Activated B cell treated with CpG ODN at 0.5 μM for 24 hours (primary cell): Measurements from ENCODE around the gene PLCH1. TPM values are rescaled to one million over a fixed set of nuclear protein-coding genes. Genes with fewer than 3 reads are reported as not detected.

Experiments
- ATAC-seq: fragments of 200-7000 bp; cut with Tn5 transposase; one replicate; pipeline ENCODE4 v1.10.0; 2021; ENCODE audit warnings: low read depth, mild to moderate bottlenecking, moderate library complexity
- CTCF ChIA-PET: fragments of 350-600 bp; sonication (Branson Sonifier 250); formaldehyde crosslinking; loops from one replicate; lab custom pipeline; 2021; ENCODE audit warnings: antibody characterized with exemption; lab: Charles Lee
- POLR2A ChIA-PET: fragments of 350-600 bp; sonication (Branson Sonifier 250); formaldehyde crosslinking; loops from one replicate; lab custom pipeline; 2021; ENCODE audit warnings: antibody characterized with exemption; lab: Charles Lee
- DNase-seq: peaks from one replicate; pipeline ENCODE4 v3.0.0; 2022
- H3K27ac Mint-ChIP-seq: one replicate; pipeline ENCODE4 v1.8.0; 2020; ENCODE audit warnings: mixed read lengths
- H3K27me3 Mint-ChIP-seq: one replicate; pipeline ENCODE4 v1.8.0; 2021; ENCODE audit warnings: mixed read lengths
- H3K36me3 Mint-ChIP-seq: one replicate; pipeline ENCODE4 v1.8.0; 2021; ENCODE audit warnings: low read depth, mixed read lengths
- H3K4me1 Mint-ChIP-seq: one replicate; pipeline ENCODE4 v1.8.0; 2021; ENCODE audit warnings: mixed read lengths
- H3K4me3 Mint-ChIP-seq: one replicate; pipeline ENCODE4 v1.8.0; 2020; ENCODE audit warnings: mild to moderate bottlenecking, mixed read lengths
- H3K9me3 Mint-ChIP-seq: one replicate; pipeline ENCODE4 v1.8.0; 2020; ENCODE audit warnings: mixed read lengths
- intact Hi-C: fragments of 100-400 bp; cut with micrococcal nuclease; formaldehyde crosslinking; loops from one replicate; pipeline ENCODE4 v1.15.1; 2024
- total RNA-seq: library from RNA; stranded (reverse); gene quantifications from 2 replicates; pipeline ENCODE4 v1.2.3, GENCODE V29; 2022
- TF ChIP-seq, protein P1 (sequence below): fragments of 200-600 bp; IDR thresholded peaks from one replicate; pipeline ENCODE4 v1.8.0; 2022; ENCODE audit warnings: antibody characterized with exemption, mild to moderate bottlenecking

The PLCH1 gene
- total RNA-seq, 1 donor from 2014 or later = 0.27 TPM

DNA sequence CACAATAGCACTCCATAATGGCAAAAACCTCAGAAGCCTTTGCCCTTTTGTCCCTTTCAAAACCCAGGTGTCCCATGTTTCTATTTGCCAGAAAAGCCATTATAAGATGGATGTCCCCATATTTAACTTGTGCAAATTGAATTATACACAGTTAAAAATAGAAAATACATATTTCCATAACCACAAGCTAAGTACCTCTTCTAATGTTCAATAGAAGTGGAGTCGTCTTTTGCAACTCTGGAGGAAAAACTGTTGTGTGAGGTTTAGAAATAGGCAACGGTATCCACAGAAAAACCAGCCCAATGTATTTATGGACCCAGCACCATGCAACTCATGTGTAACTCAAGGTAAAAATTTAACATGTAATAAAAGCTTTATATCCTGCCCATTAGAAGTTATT is 367.8 kb downstream of the PLCH1 start:
- Mint-ChIP-seq H3K27me3 (no peaks in the 10 kb centered on the region), H3K4me3 (no peak overlapping the region), H3K36me3 (no peaks in the 10 kb centered on the region), H3K4me1 (no peaks in the 10 kb centered on the region), H3K9me3 (no peaks in the 10 kb centered on the region), H3K27ac (no peak overlapping the region)
- TF ChIP-seq, protein P1, sequence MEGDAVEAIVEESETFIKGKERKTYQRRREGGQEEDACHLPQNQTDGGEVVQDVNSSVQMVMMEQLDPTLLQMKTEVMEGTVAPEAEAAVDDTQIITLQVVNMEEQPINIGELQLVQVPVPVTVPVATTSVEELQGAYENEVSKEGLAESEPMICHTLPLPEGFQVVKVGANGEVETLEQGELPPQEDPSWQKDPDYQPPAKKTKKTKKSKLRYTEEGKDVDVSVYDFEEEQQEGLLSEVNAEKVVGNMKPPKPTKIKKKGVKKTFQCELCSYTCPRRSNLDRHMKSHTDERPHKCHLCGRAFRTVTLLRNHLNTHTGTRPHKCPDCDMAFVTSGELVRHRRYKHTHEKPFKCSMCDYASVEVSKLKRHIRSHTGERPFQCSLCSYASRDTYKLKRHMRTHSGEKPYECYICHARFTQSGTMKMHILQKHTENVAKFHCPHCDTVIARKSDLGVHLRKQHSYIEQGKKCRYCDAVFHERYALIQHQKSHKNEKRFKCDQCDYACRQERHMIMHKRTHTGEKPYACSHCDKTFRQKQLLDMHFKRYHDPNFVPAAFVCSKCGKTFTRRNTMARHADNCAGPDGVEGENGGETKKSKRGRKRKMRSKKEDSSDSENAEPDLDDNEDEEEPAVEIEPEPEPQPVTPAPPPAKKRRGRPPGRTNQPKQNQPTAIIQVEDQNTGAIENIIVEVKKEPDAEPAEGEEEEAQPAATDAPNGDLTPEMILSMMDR = no peak
- DNase-seq (no peak), ATAC-seq (no peak)
- intact Hi-C loops = no loop called here
- CTCF ChIA-PET = no interaction called here
- POLR2A ChIA-PET = no interaction called here

DNA sequence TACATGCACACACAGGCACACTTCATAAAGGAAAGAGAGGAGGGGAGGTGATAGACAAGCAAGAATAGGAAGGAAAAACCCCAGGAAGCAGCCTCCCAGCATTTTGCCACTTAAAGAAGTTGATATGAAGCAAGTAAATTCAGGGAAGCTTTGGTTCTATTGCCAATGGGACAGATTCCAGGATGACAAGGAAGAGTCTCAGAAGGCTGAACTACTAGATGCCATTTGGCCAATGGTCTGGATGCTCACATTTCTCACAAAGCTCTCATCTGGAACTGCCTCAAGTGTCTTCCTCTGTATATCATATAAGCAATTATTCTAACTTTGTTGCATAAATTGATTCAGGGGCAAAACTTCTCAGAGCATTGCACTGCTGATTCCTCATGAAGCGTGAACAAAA is 372.6 kb downstream of the PLCH1 start:
- intact Hi-C loops = no loop called here
- CTCF ChIA-PET = no interaction called here

DNA sequence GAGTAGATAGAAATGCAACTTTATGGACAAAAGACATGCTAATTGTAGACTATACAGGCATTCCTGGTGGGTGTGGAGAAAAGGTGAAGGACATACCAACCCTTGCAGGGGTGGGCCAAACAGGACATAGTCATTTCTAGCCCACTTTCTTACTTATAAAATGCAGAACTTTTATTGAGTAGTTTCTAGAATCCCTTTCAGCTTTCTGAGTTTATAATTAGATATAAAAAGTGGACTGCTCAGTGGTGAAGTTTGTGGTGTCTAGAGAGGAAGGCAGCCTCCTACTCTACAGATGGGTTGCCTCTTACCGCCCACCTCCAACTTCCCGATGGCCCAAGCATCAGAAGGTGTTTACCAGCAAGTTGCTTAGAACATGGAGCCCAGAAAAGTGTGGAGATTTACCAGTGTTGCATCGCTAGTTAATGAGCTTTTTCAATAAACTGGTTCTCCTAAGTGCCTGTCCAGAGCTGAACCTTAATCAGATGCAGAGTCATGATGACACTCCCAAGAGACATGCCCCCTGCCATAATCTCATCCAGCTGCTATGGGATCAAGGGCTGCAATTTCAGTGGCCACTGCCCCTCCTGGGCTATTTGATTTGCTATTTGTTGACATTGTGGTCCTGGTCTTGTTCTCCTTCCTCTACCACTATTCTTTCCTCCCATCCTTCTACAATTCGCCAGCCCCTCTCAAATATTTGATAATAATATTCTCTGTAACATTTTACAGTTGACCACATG is 373.9 kb downstream of the PLCH1 start:
- peaks cover 2% of the 10 kb centered on the region for H3K4me1 Mint-ChIP-seq
- DNase-seq (no peak), ATAC-seq (no peak)
- H3K27ac Mint-ChIP-seq = no peak overlapping the region
- H3K9me3 Mint-ChIP-seq = no peaks in the 10 kb centered on the region
- TF ChIP-seq, protein P1 = no peak
- intact Hi-C loops = no loop called here
- no peak overlapping the region for H3K4me3 Mint-ChIP-seq
- ChIA-PET CTCF (no interaction called here), POLR2A (no interaction called here)
- H3K27me3 Mint-ChIP-seq = no peaks in the 10 kb centered on the region
- H3K36me3 Mint-ChIP-seq = no peaks in the 10 kb centered on the region

More for the DNA sequence above, 372.6 kb downstream of the PLCH1 start:
- Mint-ChIP-seq H3K27me3 (no peaks in the 10 kb centered on the region), H3K4me1 (peaks cover 2% of the 10 kb centered on the region), H3K9me3 (no peaks in the 10 kb centered on the region), H3K4me3 (no peak overlapping the region), H3K27ac (no peak overlapping the region), H3K36me3 (no peaks in the 10 kb centered on the region)
- no peak for DNase-seq
- ATAC-seq = no peak
- TF ChIP-seq, protein P1 = no peak
- POLR2A ChIA-PET = no interaction called here

DNA sequence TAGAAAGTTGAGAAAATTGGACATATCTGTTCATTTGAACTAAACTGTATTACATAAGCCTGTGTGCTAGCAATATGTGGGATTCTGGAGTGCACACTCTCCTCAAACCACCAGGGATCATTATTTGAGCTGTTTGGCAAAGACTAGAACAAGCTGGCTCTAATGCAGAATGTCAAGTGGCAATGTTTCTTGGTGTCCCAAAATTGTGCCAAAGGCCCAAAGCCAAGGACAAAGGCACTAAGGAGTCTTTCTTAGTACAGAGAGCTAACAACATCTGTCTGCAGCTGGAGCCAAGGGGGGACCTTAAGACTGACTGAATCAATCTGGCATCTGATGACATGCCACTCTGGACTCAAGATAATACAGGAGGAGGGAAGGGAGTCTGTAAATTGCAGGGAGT is 374.7 kb downstream of the PLCH1 start:
- Mint-ChIP-seq H3K27me3 (no peaks in the 10 kb centered on the region), H3K9me3 (peaks cover 2% of the 10 kb centered on the region), H3K4me3 (no peak overlapping the region), H3K27ac (no peak overlapping the region), H3K36me3 (no peaks in the 10 kb centered on the region), H3K4me1 (peaks cover 2% of the 10 kb centered on the region)
- no peak for ATAC-seq
- intact Hi-C loops = no loop called here
- CTCF ChIA-PET = no interaction called here
- DNase-seq = no peak
- POLR2A ChIA-PET = no interaction called here
- TF ChIP-seq, protein P1 = no peak

DNA sequence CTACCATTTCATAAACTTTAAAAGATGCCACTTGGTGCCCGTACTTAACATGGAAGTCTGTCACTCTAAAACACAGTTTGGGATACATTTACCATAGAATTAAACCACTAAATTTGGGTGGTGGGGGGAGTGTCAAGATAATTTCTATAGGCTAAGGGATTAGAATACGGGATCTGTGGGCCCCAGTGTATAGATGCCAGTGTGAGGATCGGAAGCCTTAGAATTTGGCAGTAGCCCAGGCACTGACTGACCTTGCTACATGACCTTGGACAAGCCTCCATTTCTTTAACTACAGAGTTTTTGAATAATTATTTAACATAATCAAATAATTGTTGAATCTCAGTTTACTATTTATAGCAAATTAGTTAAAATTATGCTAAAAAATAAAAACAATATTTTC is 375.1 kb downstream of the PLCH1 start:
- TF ChIP-seq, protein P1 = no peak
- H3K4me3 Mint-ChIP-seq = no peak overlapping the region
- H3K27ac Mint-ChIP-seq = no peak overlapping the region
- no peak for DNase-seq
- POLR2A ChIA-PET = no interaction called here
- CTCF ChIA-PET = no interaction called here
- intact Hi-C loops = no loop called here
- H3K27me3 Mint-ChIP-seq = no peaks in the 10 kb centered on the region
- H3K9me3 Mint-ChIP-seq = peaks cover 6% of the 10 kb centered on the region
- no peak for ATAC-seq
- peaks cover 2% of the 10 kb centered on the region for H3K36me3 Mint-ChIP-seq
- H3K4me1 Mint-ChIP-seq = peaks cover 2% of the 10 kb centered on the region
